DOHH2 (cell line): Measurements from ENCODE around the gene C2orf69.

ENCODE experiments used
- CTCF ChIP-seq: fragments of 200-600 bp; sonication (generic); IDR thresholded peaks from one replicate; pipeline ENCODE4 v1.5.1; 2014; ENCODE audit warnings: antibody characterized with exemption, mild to moderate bottlenecking, low read depth, low read length; ENCODE audit not compliant: poor library complexity, severe bottlenecking
- EZH2phosphoT487 ChIP-seq: fragments of 200-600 bp; sonication (generic); IDR thresholded peaks from 2 replicates; pipeline ENCODE4 v1.6.1; 2017; ENCODE audit warnings: borderline replicate concordance, mild to moderate bottlenecking, antibody characterized with exemption, low read length, moderate library complexity, mixed read lengths

- TF ChIP-seq CTCF (no peak), EZH2phosphoT487 (no peak)
Observed at GRCh38 chr2:199875400-199875799, 35.7 kb upstream of the C2orf69 start.
